ENCODE results near the gene LASP1.

The LASP1 gene

DNA sequence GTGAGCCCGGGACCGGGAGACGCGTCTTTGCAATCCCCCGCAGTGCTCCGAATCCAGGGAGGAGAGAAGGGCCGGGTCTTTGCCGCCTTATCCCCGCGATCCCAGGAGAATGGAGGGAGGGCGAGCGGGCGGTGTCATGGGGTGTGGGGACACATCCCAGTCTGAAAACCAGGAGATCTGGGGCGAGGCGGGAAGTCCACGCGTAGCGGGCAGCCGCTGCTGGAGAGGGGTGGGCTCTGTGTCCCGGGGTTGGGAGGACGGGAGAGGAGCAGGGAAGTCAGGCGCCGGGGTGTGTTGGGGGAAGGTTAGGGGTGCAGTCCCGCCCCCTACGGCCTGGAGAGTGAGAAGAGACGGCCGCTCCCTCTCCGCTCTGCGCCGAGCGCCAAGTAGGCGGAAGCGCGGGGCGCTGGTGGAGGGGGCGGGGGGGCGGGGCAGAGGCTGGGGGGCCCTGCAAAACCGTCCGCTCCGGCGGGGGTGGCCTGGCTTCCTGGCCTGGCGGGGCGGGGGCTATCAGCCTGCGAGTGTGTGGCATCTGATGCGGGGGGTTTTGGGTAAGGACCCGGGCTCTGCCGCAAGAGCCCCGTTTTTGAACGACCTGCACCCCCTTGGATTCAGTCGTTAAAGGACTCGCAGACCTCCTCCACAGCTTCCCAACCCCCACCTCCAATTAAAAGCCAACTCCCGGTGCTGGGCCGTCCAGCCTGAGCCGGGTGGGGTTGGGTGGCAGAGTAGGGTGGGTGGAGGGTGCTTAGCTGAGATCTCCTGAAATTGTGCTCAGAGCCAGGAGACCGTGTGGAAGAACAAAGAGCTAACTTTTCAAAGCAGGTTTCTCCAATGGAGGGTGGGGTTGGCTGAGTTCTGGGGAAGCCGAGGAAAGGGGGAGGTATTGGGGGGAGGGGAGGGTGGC, 654 bp downstream of the LASP1 start:
- DNase-seq = no peak

- DNase-seq = no peak
Observed at GRCh38 chr17:38871247-38872015, 1.6 kb downstream of the LASP1 start.

DNA sequence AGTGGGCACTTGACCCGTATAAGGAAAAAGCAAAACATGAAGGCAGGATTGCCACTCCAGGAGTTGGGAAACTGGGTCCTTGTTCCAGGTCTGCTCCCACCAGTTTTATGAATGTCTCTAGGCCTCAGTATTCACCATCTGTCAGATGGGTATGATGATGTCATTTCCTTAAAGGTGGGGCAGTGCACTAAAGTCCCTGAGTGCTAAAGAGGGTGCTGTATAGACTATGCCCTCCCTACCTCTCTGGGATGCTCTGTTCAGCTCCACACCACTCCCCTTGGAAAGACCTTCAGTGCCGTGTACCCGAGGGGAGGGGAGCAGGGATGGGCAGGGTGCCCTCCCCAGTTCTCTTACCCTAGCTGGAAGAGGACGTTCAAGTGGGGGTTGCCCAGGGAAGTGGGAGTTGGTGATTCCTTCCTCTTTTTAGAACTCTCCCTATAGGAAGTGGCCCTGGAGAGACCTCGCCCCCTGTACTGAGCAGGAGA, 2.2 kb downstream of the LASP1 start:
- no peak for DNase-seq

DNA sequence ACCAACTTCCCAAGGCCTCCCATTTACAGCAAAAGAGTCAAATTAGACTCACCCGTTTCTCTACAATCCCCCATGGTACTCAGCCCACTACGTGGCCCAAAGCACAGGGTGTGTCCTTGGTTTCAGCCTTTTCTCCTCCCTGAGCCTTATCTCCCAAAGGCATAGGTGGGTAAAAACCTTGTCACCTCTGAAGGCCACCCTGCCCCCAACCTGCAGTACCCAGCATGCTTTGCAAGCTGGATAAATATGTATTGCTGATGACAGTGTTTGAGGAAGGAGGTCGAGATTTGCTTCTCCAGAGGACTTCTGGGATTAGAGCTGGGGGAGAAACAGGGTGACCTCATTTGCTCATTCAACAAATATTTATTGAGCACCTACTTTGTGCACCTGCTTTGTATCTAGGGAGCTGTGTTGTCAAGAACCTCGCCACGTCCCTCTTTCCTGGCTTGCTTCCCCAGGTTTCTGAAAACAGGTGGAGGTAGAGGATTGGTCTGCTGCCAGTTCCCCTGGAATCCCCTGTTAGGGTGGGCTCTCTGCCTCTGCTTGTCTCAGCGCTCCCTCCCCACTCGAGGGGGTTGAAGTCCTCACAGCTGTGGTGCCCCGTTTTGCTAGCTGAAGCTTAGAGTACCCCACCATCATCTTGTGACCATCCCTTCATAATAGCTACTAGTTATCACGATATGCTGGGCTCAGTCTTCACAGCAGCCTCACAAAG, 3.0 kb downstream of the LASP1 start:
- no peak for DNase-seq

DNA sequence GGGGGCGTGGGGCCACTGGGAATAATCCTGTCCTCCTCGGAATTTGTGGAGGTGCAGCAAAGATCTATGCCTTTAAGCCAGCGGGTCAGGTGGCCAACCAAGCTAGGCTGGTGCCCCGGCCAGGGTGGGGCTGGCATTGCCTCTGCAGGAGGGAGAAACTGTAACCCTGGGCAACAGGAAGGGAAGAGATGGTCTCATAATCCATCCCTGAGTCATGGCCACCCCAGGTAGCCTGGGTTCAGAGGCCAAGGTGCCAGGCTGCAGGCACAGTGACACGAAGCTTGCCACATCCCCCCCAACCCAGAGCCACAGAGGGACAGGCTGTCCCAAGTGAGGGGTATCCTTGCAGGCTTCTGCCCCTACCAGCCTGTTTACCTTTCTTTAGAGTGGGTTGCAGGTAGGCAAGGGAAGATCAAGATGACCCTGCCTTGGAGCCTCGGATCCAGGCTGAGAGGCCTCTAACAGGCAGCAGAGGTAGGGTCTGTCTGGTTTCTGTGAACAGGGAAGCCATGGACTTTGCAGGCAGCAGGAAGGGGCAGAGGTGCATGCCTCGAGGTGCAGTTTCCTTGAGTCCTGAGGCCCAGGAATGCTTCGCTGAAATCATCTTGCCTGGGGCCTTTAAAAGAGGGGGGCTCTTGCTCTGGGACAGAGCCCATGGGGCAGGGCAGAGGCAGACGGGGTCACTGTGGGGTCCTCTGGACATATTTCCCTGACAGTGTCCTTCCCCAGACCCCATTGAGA, 4.0 kb downstream of the LASP1 start:
- no peak for DNase-seq

GRCh38 chr17:38874505-38875400, 4.9 kb downstream of the LASP1 start:
- DNase-seq = no peak

DNA sequence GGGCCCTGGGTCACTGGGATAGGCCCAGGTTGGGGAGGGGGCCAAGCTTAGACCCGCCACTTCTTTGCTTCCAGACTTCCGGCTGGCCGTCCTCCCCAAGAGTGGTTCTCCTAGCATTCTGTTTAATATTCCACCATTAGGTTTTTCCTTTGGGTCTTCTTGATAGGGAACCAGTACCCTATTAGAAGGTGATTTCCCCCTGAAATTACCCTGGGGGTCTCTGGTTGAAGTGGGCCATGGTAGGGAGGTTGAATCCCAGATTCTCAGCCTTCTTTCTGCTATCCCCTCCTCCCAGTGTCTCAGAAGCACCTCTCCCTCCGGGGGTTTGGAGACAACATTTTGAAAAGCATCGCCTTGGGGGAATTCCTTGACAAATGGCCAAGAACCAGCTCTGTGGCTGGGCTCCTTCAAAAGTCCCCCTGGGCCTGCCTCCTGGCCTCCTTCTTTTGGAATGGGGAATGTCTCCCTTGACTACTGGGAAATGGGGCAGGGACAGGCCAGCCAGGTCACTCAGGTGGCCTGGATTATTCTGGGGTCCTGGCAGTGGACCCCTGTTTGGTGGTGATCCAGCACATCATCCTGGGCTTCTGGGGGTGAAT, 5.7 kb downstream of the LASP1 start:
- no peak for DNase-seq

DNA sequence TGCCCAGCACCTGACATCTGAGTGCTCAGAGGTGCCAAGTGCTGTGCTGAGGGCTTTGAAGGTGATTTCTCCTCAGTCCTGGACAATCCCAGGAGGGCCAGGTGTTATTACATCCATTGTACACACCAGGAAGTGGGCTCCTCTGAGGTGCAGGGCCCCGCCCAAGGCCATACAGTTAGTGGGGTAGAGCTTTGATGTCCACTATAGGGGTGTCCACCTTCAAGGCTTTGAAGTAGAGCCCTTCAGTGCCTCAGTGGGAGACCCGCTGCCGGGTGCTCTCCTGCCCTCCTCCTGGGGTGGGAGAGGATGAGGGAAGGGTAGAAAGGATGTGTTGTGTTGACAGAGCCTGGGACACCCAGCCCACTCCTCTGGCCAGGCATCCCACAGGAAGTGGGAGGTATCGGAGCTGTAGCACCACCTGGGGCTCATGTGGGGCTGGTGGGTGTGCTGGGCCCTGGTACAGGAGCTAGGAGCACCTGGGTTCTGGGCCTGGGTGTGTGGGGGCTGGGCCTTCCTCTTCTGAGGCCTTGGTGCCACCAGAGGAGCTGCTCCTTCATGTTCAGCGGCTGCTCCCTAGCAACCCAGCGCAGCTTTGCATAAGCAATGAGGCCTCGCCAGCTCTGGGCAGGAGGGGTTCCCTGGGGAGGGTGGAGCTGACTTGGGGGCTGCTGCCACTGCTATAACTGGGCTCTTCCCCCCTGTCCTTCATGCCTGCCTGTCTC, 7.4 kb downstream of the LASP1 start:
- DNase-seq = no peak

- DNase-seq = no peak
Observed at GRCh38 chr17:38879878-38880665, 10.2 kb downstream of the LASP1 start.

DNA sequence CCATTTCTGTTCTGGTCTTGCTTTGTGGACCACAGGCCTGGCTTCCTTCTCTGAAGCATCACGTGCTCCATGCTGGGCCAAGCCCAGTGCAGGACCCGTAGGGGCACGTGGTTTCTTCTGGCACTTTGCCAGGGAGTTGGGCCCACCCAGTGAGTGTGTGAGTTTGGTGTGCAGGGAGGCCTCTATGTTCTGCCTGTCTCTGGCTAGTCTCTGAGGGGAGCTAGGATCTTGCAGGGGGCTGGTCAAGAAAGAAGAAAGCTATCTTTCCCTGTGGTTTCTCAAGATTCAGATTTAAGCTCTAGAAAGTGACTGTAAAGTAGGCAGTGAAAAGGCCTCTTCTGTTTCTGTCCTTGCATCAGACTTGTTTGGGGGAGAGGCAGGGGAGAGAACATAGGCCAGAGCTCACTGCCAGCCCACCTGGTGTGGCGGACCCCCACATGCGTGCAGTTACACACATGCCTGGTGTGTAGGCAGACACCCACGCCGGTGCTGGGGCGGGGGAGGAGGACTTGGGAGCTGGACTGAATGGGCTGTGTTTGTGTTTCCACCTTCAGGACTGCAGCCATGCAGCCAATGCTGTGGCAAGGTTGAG, 11.8 kb downstream of the LASP1 start:
- DNase-seq = no peak

DNA sequence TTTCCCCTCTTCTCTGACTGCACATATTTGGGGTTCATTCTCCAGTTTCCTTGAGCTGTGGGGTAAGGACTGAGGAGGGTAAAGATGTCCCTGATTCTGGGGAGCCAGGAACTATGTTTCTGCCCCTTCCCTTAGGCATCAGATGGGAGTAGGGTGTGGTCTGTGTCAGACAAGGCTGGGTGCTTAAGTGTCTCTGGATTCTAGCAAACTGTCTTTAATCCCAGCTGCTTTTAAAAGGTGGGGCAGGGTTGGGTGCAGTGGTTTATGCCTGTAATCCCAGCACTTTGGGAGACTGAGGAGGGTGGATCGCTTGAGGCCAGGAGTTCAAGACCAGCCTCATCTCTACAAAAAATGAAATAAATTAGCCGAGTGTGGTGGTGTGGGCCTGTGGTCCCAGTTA, 13.0 kb downstream of the LASP1 start:
- no peak for DNase-seq

GRCh38 chr17:38883592-38884526, 14.0 kb downstream of the LASP1 start:
- DNase-seq = no peak

- no peak for DNase-seq
Observed at GRCh38 chr17:38885044-38885727, 15.3 kb downstream of the LASP1 start.

- no peak for DNase-seq
Observed at GRCh38 chr17:38885728-38886642, 16.1 kb downstream of the LASP1 start.

DNA sequence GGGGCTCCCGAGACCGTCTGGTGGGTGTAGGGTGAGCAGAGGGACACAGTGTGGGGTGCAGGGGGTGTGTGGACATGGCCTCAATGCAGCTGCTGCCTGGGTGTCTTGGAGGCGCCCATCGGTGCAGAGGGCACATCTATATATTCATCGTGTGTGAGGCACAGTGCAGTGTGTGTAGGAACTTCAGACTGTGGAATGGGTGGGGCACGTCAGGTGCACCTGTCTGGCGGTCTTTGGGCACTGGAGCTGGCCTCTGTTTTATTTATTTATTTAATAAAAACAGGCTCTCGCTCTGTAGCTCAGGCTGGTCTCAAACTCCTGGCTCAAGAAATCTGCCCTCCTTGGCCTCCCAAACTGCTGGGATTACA, 16.8 kb downstream of the LASP1 start:
- no peak for DNase-seq

GRCh38 chr17:38888842-38889241, 19.0 kb downstream of the LASP1 start:
- no peak for DNase-seq

Data from NCI-H2107 (cell line).